HG03060 (cell line): ENCODE measurements around the gene ENTPD8.
"Not testable (repeated sequence)": the region's sequence is repeated elsewhere in the genome, so short reads cannot be mapped to it uniquely, and the experiment has no call there.

Experiments
- ATAC-seq: cut with Tn5 transposase; IDR thresholded peaks from one replicate; pipeline ENCODE4 v1.9.1; 2021; ENCODE audit warnings: low read depth, moderate number of reproducible peaks; ENCODE audit not compliant: unreplicated experiment

Gene ENTPD8

DNA sequence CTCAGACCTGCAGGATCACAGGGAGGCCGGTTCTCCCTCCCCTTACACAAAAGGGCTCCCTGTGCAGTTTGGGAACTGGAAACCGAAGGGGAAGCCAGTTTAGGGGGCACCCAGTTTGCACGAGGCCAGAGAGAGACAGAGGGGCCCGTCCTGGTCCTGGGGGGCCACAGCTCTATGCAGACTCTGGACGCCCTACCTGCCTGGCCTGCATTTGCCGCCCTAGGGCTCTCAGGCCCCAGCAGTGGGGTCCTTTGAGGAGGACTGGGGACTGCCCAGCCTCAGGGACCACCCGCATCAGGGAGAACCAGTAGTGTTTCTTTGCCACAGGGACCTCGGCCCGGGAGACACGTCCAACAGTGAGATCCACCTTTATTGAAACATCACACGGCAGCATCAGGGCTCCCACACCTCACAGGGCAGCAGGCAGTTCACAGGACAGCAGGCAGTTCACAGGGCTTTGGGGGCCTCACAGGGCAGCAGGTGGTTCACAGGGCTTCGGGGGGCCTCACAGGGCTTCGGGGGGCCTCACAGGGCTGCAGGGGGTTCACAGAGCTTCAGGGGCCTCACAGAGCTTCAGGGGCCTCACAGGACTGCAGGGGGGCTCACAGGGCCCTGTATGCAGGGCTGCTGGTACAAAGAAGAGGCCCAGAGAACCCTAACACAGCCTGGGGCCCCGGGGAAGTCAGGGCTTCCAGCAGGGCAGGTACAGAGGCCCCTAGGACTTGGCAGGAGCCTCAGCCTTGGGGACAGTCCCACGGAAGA, 18.6 kb upstream of the ENTPD8 start:
- no peak for ATAC-seq

DNA sequence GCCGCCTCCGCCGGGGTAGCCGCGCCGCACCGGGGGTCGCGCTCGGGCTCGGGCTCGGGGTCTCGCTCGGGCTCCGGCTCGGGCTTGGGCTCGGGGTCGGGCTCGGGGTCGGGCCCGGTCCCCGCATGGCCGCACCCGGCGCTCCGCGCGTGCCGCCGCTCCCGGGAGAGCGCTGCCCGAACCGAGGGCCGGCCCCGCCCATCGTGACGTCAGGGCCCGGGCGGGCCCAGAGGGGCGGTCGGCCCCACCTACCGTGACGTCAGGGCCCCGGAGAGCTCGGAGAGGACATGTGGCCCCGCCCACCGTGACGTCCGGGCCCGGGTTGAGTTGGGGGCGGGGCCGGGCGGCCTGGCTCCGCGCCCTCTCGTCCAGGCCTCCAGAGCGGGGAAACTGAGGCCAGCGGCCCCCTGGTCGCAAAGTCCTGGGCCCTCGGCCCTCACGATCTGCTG, 18.0 kb upstream of the ENTPD8 start, which contains the start of gene NSMF:
Gene NSMF (minus strand): TSS at position 183 of the 449 bp plus-strand sequence. CDS start 232 bp downstream, outside the sequence.
- ATAC-seq = no peak

DNA sequence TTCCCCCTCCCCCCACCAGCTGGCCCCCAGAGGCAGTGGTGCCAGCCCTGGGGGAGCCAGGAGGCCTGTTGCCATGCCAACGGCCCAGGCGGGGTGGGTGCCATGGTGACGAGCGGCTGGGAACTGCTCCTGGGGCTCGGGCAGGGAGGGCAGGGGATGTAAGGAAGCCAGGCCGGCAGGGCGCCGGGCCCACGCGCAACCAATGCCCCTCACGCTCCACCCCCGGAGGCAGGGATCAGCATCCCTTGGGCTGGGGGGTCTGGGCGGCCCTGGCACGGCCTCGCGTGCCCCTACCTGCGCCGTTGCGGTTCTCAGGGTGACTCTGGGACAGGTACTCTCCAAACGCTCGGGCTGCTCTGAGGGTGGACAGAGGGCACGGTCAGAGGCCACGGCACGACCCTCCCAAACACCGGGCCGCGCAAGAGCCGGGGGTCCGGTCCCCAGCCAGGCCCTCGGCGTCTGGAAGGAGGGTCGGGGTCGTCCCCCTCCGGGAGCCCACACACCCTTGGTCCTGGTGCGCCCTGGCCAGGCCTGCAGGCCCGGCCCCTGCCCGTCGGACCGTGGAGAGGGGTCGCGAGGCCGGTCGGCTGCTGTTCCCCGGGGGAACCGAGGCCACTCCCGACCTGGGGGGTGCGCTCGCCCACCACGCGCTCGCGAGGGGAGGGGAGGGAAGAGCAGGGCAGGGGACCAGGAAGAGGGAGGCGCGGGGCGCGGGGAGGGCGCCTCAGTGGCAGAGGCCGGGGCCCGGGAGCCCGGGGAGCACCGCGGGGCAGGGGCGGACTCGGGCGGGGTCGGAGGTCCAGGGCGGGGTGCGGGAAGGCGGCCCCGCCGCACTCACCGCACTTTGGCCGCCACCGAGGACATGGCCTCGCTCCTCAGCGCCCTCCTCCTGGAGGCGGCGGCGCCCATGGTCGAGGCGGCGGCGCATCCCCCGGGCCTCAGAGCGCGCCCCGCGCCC, 17.3 kb upstream of the ENTPD8 start:
- ATAC-seq = no peak

DNA sequence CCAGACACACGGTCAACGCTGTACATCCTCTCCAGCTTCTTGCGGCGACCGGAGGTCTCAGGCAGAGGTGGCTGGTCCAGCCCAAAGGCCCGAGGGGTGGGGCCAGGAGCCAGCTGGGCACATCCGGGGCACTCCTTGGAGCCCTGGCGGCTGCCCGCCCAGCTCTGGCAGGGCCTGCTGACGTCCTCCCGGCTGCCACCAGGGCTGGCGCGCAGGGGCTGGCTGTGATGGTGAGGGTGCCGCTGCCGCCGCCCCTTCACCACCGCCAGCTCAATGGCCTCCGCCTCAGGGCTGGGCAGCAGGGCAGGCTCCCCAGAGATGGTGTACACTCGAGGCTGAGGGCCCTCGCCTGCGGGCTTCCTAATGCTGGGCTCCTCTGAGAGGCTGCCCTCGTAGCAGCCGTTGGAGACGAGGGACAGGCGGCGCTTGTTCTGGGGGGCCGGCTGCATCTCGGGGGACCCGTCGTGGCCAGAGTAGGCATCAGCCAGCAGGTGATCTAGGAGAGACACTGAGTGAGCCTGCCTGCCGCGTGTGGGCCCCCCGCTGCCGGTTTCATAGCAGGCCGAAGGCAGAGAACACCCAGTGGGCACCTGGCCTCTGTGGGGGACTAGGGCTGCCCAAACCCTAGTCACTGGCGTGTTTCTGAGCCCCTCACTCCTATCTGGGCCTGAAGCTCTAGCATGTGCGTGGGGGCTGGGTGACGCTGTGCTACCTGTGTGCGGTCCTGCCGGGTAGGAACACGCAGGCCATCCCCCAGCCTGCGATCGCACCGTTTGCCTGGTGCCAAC, 16.4 kb upstream of the ENTPD8 start:
- ATAC-seq = no peak

DNA sequence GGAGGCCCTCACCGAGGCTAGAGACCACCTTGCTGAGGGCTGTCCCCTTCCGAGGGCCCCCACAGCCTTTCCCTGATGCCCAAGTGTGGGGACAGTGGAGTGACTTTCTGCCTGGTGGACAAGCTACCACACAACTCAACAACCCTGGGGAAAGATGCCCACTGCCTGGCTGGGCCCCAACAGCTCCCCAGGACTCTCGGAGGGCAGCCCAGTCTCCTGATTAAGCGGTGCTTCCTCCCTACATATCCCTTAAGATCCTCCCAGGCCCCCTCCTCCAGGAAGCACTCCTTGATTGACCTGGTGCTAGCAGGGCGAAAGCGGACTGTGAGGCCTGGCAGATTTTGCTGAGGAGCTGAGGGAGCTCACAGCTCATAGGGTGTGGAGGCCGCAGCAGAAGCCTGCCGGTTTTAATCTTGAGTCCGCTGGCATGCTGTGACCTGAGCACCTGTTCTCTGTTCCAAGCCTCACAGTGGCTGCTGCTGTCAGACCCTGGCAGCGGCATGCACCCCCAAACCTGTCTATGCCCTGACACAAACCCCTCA, 15.8 kb upstream of the ENTPD8 start:
- no peak for ATAC-seq

DNA sequence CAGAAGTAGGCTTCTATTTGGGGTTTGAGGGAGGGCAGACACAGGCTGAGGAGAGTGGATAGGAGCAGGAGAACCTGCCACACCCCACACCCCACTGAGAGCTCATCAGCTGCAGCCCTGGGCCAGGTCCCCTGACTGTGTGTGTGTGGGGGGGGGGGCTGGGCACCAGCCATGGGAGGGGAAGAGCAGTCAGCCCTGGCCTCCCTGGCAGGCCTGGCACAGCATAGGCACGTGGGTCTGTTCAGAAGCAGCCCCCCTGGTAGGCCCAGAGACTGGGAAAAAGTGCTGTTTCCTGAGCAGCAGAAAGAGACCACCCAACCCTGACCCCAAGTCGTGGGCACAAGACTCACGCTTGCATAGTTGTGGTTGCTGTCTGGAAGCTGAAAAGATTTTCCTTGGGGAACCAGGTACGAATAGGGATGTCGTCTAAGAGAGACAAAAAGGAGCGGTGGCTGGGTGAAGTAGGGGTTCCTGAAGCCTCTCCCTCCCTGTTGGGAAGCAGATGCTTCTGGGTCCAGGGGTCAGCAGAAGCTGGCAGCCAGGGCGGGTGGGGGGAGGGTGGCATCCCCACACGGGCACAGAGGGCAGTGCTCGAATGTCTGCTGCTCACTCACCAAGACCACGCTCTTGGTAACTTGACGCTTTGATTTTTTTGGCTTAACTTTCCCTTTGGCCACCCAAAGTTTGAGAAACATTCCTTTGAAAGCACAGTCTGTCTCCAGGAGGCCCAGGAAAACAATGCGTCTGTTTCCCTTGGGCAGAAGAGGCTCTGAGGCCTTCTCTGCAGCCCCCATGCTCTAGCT, 15.1 kb upstream of the ENTPD8 start:
- no peak for ATAC-seq

DNA sequence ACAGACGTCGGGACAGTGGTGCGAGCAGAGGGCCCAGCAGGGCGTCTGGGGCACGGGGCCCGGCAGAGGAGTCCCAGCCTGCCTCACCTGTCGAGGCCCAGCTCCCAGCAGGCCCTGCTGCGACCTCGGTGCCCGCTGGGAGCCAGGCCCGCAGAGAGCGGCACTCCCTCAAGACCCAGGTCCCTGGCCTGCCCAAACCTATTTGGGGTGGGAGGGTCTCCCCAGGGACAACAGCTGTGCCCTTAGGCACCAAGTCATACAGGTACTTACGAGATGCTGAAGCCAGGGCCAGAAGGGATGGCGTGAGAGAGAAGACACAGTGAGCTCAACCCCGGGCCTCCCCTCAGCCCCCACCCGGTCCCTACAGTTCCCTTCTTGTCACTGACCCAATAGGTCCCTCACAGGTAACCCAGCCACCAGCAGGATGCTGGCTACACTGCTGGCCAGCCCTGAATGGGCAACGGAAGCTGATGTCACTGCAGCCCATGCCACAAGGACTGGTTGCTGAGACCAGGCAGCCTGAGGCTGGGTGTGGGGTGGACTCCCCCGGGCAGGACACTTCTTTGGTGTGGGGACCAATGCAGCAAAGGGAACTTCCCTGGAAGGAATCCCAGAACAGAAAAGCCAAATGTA, 14.3 kb upstream of the ENTPD8 start:
- ATAC-seq = no peak

DNA sequence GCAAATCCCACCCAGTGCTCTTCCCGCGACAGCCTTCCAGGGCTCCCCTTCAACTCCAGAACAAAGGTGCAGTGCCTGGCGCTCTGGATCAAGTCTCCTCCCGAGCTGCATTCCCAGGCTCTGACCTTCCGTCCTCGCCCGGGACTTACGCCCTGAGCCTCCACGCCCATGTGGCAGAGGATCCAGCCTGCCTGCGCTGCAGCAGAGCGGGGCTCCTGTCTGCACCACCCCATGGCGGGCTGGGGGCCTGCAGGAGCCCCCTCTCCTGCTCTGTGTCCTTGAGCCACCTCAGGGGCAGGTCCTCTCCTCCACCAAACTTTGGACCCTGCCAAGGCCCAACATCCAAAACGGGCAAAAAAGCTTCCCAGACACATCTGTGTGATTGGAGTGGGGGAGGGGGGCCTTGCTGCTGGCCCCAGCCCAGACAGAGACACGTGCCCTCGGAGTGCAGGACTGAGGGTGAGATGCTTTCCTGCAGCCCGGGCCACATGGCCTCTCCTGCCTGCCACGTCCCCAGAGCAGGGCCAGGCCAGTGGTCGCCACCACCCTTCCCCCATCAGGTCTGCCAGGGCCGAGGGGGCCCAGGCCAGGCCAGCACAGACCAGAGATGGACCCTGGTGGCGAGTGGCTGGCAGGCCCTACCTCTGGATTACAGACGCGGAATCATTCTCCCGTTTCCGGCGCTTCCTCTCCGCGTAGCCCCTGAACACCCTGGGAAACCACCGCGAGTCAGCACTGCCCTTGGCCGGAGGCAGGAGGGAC, 13.6 kb upstream of the ENTPD8 start:
- no peak for ATAC-seq

DNA sequence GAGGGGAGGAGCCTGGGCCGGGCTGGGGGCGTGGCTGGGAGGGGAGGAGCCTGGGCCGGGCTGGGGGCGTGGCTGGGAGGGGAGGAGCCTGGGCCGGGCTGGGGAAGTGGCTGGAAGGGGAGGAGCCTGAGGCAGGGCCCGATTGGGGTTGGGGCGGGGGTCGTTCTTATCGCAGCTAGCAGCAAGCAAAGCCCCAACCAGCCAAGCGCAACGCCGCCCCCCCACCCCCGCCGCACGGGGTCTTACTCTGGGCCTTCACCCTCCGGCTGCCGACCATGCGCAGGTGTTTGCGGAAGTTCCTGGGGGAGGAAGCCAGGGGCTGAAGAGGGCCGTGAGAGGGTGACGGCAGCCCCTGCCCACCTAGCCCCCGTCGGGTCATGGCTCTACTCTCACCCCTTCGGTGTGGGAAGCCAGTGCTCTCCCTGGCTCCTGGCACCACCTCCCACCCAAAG, 13.0 kb upstream of the ENTPD8 start:
- ATAC-seq = no peak

DNA sequence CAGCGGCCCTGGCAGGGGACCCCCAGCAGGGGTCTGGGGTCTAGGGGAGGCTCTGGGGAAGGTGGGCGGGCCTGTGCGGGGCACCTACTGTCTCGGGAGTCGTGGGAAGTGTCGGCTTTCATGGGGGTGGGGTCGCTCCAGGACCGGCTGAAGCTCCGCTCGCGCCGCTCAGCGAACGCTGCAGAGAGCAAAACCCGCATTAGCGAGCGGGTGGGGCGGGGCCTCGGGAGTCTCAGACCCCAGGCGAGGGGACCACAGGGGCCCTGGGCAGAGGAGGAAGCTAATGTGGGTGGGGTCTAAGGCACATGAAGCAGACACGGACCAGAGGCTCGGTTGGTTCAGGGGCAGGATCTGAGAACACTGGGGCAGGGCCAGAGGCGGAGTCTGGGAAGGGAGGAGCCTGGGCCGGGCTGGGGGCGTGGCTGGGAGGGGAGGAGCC, 12.5 kb upstream of the ENTPD8 start:
- ATAC-seq = no peak

DNA sequence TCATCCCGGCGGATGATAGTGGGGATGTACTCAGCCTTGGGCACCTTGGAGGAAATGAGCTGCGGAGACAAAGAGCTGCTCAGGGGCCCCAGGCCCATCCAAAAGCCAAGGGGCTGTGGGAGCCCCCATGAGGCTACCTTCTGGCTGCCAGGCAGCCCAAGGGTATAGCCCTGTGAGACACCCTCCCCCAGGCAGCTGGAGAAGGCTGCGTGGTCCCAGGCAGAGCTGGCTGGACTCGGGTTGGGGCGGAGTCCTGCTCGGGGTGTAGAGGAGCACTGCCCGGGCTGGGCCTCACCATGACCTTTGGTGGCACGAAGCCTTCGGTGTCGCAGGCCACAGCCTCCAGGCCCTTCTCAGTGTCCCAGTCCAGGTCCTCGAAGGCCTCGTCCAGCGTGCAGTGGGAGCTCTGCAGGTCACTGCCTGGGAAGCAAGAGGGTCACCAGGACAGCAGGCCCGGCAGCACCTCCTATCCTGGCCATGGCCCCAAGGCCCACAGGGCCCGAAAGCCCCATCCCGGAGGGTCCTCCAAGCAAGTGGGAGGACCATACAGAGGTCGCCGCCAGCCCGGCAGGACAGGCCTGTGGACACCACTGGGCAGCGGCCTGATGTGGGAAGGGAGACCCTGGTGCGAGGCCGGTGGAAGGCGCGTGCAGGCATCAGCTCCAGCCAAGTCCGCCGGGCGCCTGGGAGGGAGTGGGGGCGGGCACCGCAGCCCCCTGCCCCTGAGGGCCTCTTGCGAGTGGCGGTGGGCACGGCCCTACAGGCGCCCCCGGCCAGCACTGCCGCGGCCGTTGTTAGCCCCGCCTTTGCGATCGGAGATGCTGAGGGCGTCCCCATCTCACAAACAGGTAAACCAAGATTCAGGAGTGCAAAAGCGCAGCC, 11.8 kb upstream of the ENTPD8 start:
- no peak for ATAC-seq

DNA sequence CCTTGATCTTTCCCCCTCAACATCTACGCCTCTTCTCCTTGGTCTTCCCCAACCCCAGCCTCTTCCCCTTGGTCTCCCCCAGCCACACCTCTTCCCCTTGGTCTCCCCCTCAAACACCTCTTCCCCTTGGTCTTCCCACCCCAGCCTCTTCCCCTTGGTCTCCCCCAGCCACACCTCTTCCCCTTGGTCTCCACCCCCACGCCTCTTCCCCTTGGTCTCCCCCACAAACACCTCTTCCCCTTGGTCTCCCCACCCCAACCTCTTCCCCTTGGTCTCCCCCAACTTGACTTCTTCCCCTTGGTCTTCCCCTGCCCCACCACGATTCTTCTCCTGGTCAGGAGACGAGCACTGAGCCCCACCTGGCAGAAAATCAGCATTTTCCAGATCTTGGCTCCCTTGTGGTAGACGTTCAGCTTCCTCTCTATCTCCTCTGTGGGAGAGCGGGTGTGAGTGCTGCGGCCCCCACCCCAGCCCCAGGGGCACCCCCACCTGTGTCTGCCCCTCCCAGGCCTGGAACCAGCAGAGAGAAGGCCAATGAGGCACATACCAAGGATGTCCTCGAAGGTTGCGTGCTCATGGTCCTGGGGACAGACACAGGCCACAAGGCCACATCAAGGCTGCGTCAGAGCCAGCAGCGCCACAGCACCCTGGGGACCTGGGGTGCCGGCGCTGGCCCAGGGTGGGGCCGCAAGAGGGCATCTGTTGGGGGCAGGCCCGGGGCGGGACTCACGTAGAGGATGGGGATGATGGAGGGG, 11.0 kb upstream of the ENTPD8 start:
- ATAC-seq = no peak

DNA sequence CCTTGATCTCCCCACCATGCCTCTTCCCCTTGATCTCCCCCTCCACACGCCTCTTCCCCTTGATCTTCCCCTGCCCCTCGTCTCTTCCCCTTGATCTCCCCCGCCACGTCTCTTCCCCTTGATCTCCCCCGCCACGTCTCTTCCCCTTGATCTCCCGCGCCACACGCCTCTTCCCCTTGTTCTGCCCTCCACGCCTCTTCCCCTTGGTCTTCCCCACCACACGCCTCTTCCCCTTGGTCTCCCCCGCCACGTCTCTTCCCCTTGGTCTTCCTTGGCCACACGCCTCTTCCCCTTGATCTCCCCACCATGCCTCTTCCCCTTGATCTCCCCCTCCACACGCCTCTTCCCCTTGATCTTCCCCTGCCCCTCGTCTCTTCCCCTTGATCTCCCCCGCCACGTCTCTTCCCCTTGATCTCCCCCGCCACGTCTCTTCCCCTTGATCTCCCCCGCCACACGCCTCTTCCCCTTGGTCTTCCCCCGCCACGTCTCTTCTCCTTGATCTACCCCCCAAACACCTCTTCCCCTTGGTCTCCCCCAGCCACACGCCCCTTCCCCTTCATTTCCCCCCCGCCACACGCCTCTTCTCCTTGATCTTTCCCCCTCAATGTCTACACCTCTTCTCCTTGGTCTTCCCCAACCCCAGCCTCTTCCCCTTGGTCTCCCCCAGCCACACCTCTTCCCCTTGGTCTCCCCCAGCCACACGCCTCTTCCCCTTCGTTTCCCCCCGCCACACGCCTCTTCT, 10.3 kb upstream of the ENTPD8 start:
- not testable (repeated sequence) for ATAC-seq

DNA sequence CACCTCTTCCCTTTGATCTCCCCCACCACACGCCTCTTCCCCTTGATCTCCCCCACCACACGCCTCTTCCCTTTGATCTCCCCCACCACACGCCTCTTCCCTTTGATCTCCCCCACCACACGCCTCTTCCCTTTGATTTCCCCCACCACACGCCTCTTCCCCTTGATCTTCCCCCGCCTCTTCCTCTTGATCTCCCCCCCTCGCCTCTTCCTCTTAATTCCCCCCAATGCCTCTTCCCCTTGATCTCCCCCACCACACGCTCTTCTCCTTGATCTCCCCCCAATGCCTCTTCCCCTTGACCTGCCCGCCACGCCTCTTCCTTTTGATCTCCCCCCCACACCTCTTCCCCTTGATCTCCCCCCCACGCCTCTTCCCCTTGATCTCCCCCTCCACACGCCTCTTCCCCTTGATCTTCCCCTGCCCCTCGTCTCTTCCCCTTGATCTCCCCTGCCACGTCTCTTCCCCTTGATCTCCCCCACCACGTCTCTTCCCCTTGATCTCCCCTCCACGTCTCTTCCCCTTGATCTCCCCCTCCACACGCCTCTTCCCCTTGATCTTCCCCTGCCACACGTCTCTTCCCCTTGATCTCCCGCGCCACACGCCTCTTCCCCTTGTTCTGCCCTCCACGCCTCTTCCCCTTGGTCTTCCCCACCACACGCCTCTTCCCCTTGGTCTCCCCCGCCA, 9.5 kb upstream of the ENTPD8 start:
- ATAC-seq = not testable (repeated sequence)

DNA sequence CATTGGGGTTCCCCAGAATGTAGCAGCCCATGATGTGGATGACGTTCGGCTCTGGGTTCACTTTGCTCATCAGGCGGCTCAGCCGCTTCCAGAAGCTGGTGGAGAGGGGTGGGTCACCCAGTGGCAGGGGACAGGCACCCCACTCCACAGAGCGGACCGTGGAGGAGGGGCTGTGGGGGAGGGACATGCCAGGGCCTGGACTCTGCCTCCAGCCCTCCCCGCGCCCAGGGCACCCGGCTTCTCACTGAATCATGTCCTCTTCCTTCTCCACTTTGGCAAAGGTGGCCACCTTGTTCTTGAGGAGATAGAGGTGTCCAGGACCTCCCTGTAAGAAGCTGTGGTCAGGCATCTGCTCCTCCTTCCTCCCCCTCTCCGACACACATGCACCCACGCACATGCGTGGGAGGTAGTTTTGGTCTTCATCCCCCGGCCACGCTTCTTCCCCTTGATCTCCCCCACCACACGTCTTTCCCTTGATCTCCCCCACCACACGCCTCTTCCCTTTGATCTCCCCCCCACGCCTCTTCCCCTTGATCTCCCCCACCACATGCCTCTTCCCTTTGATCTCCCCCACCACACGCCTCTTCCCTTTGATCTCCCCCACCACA, 8.9 kb upstream of the ENTPD8 start:
- ATAC-seq = no peak
